Measurements from ENCODE around the gene SIAE.

SIAE gene, protein sequence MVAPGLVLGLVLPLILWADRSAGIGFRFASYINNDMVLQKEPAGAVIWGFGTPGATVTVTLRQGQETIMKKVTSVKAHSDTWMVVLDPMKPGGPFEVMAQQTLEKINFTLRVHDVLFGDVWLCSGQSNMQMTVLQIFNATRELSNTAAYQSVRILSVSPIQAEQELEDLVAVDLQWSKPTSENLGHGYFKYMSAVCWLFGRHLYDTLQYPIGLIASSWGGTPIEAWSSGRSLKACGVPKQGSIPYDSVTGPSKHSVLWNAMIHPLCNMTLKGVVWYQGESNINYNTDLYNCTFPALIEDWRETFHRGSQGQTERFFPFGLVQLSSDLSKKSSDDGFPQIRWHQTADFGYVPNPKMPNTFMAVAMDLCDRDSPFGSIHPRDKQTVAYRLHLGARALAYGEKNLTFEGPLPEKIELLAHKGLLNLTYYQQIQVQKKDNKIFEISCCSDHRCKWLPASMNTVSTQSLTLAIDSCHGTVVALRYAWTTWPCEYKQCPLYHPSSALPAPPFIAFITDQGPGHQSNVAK

DNA sequence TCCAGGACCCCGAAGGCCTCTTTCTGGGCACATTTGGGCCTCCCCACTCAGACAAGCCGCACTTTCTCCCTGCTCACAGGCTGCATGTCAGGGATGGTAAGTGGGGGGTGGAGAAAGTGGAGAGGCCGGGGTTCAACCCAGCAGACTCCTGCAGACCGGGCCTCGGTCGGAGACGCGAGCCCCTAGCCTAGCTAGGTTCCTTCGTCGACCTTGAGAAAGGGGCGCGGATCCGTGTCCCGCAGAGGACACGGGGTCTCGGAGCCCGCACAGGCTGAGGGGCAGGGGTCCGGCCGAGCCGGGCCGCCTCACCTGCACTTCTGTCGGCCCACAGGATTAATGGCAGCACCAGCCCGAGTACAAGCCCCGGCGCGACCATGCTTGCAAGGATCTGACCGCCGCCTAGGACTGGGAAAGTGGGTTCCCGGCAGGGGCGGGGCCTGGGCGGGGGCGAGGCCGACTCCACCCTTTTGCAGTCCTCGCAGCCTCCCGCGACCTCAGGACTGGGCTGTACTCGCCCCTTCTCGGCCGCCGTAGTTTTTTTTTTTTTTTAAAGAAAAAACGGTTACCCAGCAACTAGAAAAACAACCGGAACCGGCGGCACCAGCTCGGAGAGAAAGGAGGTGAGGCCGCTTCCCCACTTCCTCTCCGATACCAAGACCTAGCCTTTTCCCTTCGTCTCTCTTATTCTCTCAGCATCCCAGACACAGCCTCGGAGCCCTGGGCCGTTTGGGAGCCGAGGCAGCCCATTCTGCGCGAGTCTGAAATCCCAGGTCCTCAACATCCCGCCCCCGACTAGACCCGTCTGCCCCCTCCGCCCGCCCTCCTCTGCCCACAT, at the start of gene SIAE, which contains the start of gene SPA17:
TSS of gene SIAE (minus strand) at position 407 of the 835 bp plus-strand sequence. CDS start at position 376, 31 bp downstream.
TSS of gene SPA17 (plus strand) at position 572 of the 835 bp plus-strand sequence. CDS start 1,361 bp downstream, outside the sequence.
- DNase-seq, result peak; percentile 91

DNA sequence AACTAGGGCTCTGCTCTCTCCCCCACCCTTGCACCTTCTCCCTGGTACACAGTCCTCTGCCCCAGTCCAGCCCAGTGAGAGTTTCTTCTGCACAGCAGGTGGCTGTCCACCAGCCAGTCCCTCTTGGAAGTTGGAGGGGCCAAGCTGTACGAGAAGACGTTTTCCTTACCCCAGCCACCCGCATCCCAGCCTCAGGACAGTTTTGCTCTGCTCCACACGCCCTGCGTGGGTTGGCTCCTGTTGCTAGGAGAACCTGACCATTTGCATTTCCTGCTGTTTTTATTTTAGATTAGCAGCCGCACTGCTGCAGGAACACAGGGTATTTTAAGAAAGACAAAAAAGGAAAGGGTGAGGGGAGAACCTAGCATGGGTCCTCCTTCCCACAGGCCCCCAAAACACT, 48.6 kb upstream of the SIAE start:
- DNase-seq, result no peak

- no peak for DNase-seq
These were observed 46.0 kb upstream of the SIAE start for GRCh38 chr11:124719534-124719933.

DNA sequence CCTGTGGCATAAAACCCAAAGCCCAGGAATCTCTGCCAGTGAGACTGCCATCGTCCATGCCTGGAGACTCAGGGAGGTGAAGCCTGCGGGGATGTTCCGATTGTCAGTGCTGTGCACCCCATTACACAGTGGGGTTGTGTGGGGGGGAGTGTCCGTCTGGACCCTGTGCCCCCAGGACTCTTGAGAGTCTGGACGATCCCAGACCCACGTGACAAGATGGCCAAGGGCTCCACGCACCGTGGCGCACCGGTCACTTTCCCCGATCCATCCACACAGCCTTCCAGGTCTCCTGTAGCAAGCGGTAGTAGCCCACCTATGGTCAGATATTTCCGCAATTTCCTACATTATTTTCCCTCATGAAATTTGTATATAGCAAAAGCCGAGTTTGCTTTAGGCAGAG, 45.3 kb upstream of the SIAE start:
- no peak for DNase-seq

GRCh38 chr11:124717786-124718651, 44.5 kb upstream of the SIAE start:
- no peak for DNase-seq

DNA sequence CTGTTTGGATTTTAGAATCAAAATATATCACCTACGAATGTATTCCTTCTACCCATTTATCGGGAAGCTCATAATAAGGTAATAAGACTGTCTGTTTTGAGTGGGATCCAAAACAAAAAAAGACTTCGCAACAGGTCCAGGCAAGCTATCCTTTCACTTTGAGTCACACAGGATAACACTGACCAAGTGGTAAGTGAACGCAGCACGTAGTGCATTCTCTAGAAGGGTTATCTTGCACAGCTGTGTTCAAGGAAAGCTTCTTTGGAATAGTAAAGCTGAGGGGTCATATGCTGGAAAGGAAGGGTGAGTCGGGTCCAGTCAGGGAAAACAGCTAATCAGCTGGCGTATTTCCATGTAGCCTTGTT, 43.9 kb upstream of the SIAE start:
- no peak for DNase-seq

GRCh38 chr11:124716591-124716990, 43.1 kb upstream of the SIAE start:
- no peak for DNase-seq

DNA sequence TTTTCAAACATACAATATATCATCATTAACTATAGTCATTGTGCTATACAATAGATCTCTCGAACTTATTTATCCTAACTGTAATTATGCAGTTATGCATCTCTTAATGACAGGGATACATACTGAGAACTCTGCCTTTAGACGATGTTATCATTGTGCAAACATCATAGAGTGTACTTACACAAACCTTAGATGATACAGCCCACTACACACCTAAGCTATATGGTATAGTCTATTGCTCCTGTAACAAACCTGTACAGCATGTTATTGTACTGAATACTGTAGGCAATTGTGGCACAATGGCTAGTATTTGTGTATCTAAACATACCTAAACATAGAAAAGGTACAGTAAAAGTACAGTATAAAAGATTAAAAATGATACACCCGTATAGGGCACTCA, 38.9 kb upstream of the SIAE start:
- DNase-seq, result no peak

- no peak for DNase-seq
These were observed 34.3 kb upstream of the SIAE start for GRCh38 chr11:124707829-124708228.

GRCh38 chr11:124700028-124700427, 26.5 kb upstream of the SIAE start:
- DNase-seq, result no peak

DNA sequence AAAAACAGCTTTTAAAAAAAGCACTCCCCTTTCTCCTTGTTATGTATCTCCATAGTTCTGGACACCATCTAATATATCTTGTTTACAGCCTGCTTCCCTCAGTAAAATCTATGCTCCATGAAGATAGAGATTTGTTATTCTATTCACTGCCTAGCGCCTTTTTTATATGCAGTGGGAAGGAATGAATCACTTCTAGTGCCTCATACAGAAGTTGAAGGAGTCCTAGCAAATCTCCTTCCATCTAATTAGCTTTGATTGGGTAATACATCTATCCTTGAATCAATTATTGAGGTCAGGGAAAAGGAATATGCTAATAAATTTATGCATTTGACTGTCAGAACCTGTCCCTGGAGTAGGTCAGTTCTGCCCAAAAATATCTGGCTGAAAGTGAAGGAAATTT, 26.0 kb upstream of the SIAE start:
- no peak for DNase-seq

GRCh38 chr11:124693142-124693541, 19.6 kb upstream of the SIAE start:
- DNase-seq, result no peak

DNA sequence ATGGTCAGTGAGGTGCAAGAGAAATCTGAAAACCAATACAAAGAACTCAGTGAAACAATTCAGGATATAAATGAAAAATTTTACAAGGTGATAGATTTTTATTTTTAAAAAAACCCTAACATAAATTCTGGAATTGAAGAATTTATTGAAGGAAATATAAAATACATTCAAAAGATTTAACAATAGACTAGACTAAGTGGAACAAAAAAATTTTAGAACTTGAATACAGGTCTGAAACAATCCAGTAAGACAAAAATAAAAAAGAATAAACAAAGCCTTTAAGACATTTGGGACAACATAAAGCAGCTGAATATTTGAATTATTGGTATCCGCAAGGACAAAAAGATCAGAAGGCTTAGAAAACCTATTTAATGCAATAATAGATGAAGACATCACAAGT, 8.9 kb upstream of the SIAE start:
- no peak for DNase-seq

DNA sequence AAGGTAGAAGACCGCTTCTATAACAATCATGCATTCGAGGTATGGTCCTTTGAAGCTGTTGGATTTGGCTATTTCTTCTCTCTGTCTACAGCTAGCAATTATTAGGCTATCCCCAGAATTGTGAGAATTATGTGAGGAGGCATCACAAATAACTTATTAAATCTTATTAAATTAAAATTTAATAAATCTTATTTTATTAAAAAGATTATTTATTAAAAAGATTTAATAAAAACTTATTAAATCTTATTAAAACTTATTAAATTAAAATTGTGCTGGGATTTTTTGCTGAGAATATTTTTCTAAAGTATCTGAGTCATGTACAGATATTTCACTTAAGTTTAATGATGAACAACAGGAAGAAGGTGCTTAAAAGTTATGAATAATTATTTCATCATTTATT, 7.9 kb upstream of the SIAE start:
- DNase-seq, result no peak

DNA sequence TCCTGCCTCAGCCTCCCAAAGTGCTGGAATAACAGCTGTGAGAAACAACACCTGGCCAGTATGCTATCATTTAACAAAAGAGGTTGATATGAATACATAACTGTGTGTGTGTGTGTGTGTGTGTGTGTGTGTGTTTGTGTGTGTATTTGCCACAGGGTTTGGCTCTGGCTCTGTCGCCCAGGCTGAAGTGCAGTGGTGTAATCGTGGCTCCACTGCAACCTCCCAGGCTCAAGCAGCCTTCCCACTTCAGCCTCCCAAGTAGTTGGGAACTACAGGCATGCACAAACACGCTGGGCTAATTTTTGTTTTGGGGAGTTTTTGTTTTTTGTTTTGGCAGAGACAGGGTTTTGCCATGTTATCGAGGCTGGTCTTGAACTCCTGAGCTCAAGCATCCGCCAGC, 4.9 kb upstream of the SIAE start:
- no peak for DNase-seq

DNA sequence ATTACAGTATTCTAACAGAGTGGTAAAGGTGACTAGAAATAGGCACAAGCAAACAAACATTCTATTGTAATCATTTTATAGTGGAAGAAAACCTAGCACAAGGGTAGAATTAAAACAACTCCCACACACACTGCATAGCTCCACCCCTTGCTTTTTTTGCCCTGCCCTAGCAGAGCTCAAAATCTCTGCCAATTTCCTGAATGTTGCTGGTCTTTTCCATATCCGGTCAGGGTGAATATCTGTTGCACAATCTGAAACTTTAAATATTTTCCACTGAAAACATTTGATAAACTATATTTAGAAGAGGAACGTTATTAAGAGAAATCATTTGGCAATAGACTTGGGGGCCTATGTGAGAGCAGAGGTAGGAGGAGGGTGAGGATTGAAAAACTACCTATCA, 2.8 kb upstream of the SIAE start:
- no peak for DNase-seq

GRCh38 chr11:124674571-124674970, 1.0 kb upstream of the SIAE start:
- DNase-seq, result no peak

- no peak for DNase-seq
These were observed 604 bp upstream of the SIAE start for GRCh38 chr11:124674168-124674517.

DNA sequence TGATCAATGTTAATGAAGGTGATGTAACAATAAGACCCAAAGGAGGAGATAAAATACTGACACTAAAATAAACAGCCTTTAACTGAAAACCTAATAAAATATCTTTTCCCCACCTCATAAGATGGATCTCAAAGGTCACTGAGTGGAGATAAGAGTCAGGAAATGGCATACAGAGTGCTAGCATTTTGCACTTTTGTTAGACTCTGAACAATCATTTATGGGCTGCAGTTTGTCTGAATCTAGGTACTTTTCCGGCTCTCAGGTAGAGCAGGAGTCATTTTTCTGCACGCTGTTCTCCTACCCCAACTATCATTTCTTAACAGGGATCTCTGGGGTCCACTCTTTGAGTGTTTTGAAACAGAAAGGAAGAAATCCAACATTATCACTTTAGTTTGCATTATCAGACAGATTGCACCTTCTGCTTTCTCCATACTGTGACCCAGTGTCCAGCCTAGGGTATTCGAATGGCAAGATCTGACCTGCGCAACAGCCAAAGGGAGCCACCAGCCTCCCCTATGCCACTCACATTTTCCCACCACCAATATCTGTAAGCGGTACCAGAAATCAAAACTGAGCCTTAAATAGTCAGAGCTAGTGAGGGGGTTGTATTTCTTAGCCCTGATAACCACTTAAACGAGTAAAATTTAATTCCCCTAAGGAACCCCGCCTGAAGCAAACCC, 863 bp downstream of the SIAE start:
- DNase-seq, result no peak

DNA sequence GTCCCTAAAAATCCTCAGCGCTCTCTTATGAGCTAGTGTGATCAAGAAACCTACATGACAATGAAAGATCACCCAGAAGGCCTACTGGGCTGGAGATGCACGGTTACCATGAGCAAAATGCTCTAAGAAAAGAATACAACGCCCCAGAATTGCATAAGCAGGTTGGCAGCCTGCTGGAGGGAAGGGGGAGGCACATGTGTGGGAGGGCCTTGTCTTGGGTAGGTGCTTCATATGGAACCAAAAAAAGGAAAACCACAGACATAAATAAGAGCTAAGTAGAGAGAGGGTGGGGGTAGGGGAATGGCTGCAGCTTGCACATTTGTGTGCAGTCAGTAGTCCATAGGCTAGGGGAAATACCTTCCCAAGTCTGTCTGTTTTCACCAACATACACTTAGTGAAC, 2.8 kb downstream of the SIAE start:
- no peak for DNase-seq

GRCh38 chr11:124669193-124669592, 4.3 kb downstream of the SIAE start:
- DNase-seq, result no peak

GRCh38 chr11:124667601-124668000, 5.9 kb downstream of the SIAE start:
- no peak for DNase-seq
